GM12878 (cell line): ENCODE data around the gene ISCU. TPM values are rescaled to one million over a fixed set of nuclear protein-coding genes. Genes with fewer than 3 reads are reported as not detected.

Source experiments
- ATAC-seq: fragments of 200-7000 bp; cut with Tn5 transposase; 3 replicates; pipeline ENCODE4 v1.9.1; 2020; ENCODE audit warnings: mild to moderate bottlenecking, moderate library complexity
- BruUV-seq: library from RNA; stranded (reverse); fragments of 400-500 nt; replicated peaks from 2 replicates; lab custom pipeline; 2021; lab: Mats Ljungman, UMichigan
- CTCF ChIA-PET: fragments of 300-600 bp; sonication (Branson Sonifier 250); formaldehyde crosslinking; extraction: SDS; loops from one replicate; lab custom pipeline; 2021; ENCODE audit warnings: inconsistent platforms; lab: Yijun Ruan, JAX
- POLR2A ChIA-PET: fragments of 350-600 bp; formaldehyde crosslinking; extraction: SDS; loops from one replicate; lab custom pipeline; 2021; ENCODE audit warnings: inconsistent platforms; lab: Charles Lee
- RAD21 ChIA-PET: fragments of 300-600 bp; sonication (Branson Sonifier 250); formaldehyde crosslinking; loops from one replicate; lab custom pipeline; 2023; ENCODE audit warnings: antibody characterized with exemption; ENCODE audit not compliant: unreplicated experiment; lab: Charles Lee
- SMC1A ChIA-PET: fragments of 300-600 bp; sonication (Branson Sonifier 250); formaldehyde crosslinking; loops from one replicate; lab custom pipeline; 2023; ENCODE audit not compliant: unreplicated experiment, uncharacterized antibody; lab: Charles Lee
- DNase-seq: peaks from one replicate; pipeline ENCODE4 v3.0.0-alpha.2; 2011; ENCODE audit warnings: low read depth, low spot score
- FAIRE-seq: peaks from 3 replicates; lab custom pipeline; 2011; peaks lifted over from hg19 to GRCh38; lab: Jason Lieb, UNC
- H2AFZ ChIP-seq: 2 replicates; pipeline ENCODE4 v1.6.0; 2011; ENCODE audit warnings: low read depth, low read length, control low read depth; ENCODE audit not compliant: control insufficient read depth
- H3K27ac ChIP-seq: 2 replicates; pipeline ENCODE4 v1.5.1; 2011; ENCODE audit warnings: control low read depth; ENCODE audit not compliant: control insufficient read depth, insufficient read depth
- H3K27me3 ChIP-seq, 2 experiments: replicated peaks in 1 of 2; 2 replicates each; pipeline versions ENCODE4 v1.6.0 to v1.6.1; 2011; ENCODE audit warnings: low read length in 1 of 2; ENCODE audit not compliant: control insufficient read depth in 2 of 2, insufficient read depth in 2 of 2
- H3K36me3 ChIP-seq, 2 experiments: 2 replicates each; pipeline ENCODE4 v1.5.1; 2011; ENCODE audit warnings: low read length in 1 of 2; ENCODE audit not compliant: control insufficient read depth in 2 of 2, insufficient read depth in 2 of 2
- H3K4me1 ChIP-seq: 2 replicates; pipeline ENCODE4 v1.6.1; 2011; ENCODE audit warnings: mild to moderate bottlenecking, low read length, moderate library complexity, mixed read lengths; ENCODE audit not compliant: control insufficient read depth, insufficient read depth
- H3K4me2 ChIP-seq: 2 replicates; pipeline ENCODE4 v1.6.0; 2011; ENCODE audit warnings: control low read depth; ENCODE audit not compliant: control insufficient read depth, insufficient read depth
- H3K4me3 ChIP-seq: fragments of 200-600 bp; sonication (generic); 2 replicates; pipeline ENCODE4 v1.5.1; 2016
- H3K79me2 ChIP-seq: 2 replicates; pipeline ENCODE4 v1.6.0; 2011; ENCODE audit warnings: low read length; ENCODE audit not compliant: control insufficient read depth, insufficient read depth
- H3K9ac ChIP-seq: 2 replicates; pipeline ENCODE4 v1.8.0; 2011; ENCODE audit warnings: low read length, control low read depth, mixed read lengths; ENCODE audit not compliant: control insufficient read depth, insufficient read depth
- H3K9me3 ChIP-seq: replicated peaks from 3 replicates; pipeline ENCODE4 v1.5.1; 2011; ENCODE audit warnings: mild to moderate bottlenecking, low read length; ENCODE audit not compliant: control insufficient read depth, insufficient read depth
- H4K20me1 ChIP-seq: 2 replicates; pipeline ENCODE4 v1.6.0; 2011; ENCODE audit not compliant: control insufficient read depth, insufficient read depth
- NR2C1 ChIP-seq: fragments of 450-650 bp; IDR thresholded peaks from 2 replicates; pipeline ENCODE4 v1.6.1; 2017; ENCODE audit warnings: antibody characterized with exemption, mild to moderate bottlenecking, moderate library complexity
- RFX5 ChIP-seq: IDR thresholded peaks from 2 replicates; pipeline ENCODE4 v1.6.1; 2011; ENCODE audit warnings: low read depth, low read length, improper control_type of control experiment
- SMAD5 ChIP-seq: IDR thresholded peaks from 2 replicates; pipeline ENCODE4 v1.6.1; 2016; ENCODE audit warnings: antibody characterized with exemption, low read depth
- SRF ChIP-seq, 2 experiments: IDR thresholded peaks; 2 replicates each; pipeline ENCODE4 v1.6.1; 2011; ENCODE audit warnings: low read depth in 2 of 2, low read length in 2 of 2, mild to moderate bottlenecking in 1 of 2, moderate library complexity in 1 of 2
- WGBS: methylation state at CpG from one replicate; pipeline ENCODE4 v1.1.6; 2016; ENCODE audit warnings: low lambda C conversion rate; ENCODE audit not compliant: insufficient replicate concordance, insufficient coverage; ENCODE audit errors: missing lambda C conversion rate; 5-methylcytosine and 5-hydroxymethylcytosine counted together
- in situ Hi-C: fragments of 300-500 bp; cut with MboI; formaldehyde crosslinking; loops from 9 replicates; pipeline ENCODE4 v1.14.3; 2018; ENCODE audit warnings: mixed read lengths
- intact Hi-C: fragments of 100-400 bp; cut with micrococcal nuclease; formaldehyde crosslinking; loops from one replicate; pipeline ENCODE4 v1.14.2; 2022; ENCODE audit not compliant: unreplicated experiment
- polyA plus RNA-seq, 11 experiments: library from polyadenylated mRNA; depleted of rRNA in 4 of 11; unstranded in 6 of 11; stranded (reverse) in 5 of 11; fragments of >200 nt; fragmentation: Nextera tagmentation in 4 of 11; fragmentation: Illumina TruSeq in 1 of 11; extraction: Ambion mirVana in 4 of 11; extraction: Trizol in 1 of 11; gene quantifications; 1 replicate in 1 of 11; 2 replicates in 10 of 11; pipeline versions ENCODE4 v1.2.1 to v1.2.3, GENCODE V29; 2011 to 2016; ENCODE audit warnings: inconsistent platforms in 2 of 11, missing spikeins in 2 of 11, low read depth in 1 of 11
- total RNA-seq, 4 experiments: library from RNA; depleted of rRNA in 3 of 4; stranded (reverse); fragments of >200 nt in 3 of 4; fragmentation: Illumina TruSeq in 1 of 4; extraction: Trizol in 1 of 4; gene quantifications; 2 replicates each; pipeline versions ENCODE4 v1.2.1 to v1.2.3, GENCODE V29; 2013 to 2021
- TF ChIP-seq, protein P1 (sequence below): IDR thresholded peaks from 2 replicates; pipeline ENCODE4 v1.6.1; 2012; ENCODE audit warnings: low read depth, low read length, improper control_type of control experiment

ISCU gene
- total and polyA plus RNA-seq, 10 of the 15 experiments (the other 5 are each of a cell fraction or from before 2014, with no cell fraction given), result 32.8 to 260 (median 127) TPM

DNA sequence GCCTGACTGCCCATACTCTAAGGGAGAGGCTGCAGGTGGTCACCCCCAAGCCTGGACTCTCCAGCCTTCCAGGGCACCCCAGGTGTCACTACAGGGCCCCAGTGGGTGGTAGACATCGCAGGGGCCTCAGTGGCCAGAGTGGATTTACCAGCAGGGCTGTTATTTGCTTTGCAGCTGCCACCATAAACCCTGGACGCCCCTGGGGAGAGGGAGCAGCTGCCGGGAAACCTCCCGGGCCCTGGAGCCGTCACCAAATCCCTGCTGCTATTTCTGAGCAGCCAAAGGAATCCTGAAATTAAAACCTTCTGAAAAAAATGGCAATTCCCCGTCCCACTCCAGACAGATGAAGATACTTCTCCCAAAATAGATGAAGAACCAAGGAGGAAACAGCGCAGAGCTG, 21.6 kb downstream of the ISCU start:
- no peak for TF ChIP-seq SMAD5
- TF ChIP-seq SRF (IDR thresholded peaks at IDR 0.05; ENCODE audit: low read depth in 2 of 2, low read length in 2 of 2), result no peak
- no peak for TF ChIP-seq NR2C1
- TF ChIP-seq, protein P1, sequence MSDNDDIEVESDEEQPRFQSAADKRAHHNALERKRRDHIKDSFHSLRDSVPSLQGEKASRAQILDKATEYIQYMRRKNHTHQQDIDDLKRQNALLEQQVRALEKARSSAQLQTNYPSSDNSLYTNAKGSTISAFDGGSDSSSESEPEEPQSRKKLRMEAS, result no peak
- ChIA-PET RAD21 (no interaction called here), POLR2A (no interaction called here), SMC1A (interaction anchor here (2.8 kb wide), 1 partner anchor 8 kb away, joined by 8 read pairs; no protein-coding TSS in a partner anchor), CTCF (no interaction called here)
- in situ Hi-C loops (no loop called here), intact Hi-C loops (no loop called here)
- H3K9ac ChIP-seq, result no peak overlapping the region
- DNase-seq (no peak), FAIRE-seq (no peak), ATAC-seq (no peak)
- H3K4me1 ChIP-seq, result no peaks in the 10 kb centered on the region; the same call in 1 of the 2 replicates
- H3K79me2 ChIP-seq, result no peaks in the 10 kb centered on the region
- H3K4me3 ChIP-seq, result no peak overlapping the region
- no peak overlapping the region for H3K27ac ChIP-seq
- no peaks in the 10 kb centered on the region for H3K9me3 ChIP-seq
- no peaks in the 10 kb centered on the region for H4K20me1 ChIP-seq
- H2AFZ ChIP-seq, result no peak overlapping the region
- BruUV-seq, result no TSS peak
- no peak overlapping the region for H3K4me2 ChIP-seq
- H3K27me3 ChIP-seq, result no peaks in the 10 kb centered on the region
- 55% methylated on average over 7 of the region's 7 CpGs for WGBS
- H3K36me3 ChIP-seq, result no peaks in the 10 kb centered on the region

DNA sequence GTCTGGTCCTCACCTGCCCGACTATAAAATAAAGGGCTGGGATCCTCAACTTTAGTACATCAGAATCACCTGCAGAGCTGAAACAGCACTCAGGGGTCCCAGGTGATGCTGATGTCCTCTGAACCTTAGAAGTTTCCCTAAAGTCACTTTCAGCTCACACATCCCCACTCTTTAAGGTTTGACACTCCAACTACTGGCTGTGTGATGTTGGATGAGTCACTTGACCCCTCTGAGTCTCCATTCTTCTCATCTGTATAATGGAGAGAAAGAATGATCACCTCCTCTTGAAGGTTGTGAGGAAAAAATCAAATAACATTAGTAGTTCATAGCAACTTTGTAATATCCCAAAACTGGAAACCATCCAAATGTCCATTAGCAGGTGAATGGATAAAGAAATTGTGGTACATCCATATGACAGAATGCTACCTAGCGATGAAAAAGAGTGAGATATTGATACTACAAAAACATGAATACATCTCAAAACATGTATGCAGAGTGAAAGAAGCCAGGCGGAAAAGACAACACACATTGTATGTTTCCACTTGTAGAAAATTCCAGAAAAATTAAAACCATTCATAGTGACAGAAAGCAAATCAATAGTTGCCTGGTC, 22.2 kb downstream of the ISCU start:
- ChIA-PET POLR2A (interaction anchor here (0.6 kb wide), 1 partner anchor 62 kb away, joined by 4 read pairs; no protein-coding TSS in a partner anchor), RAD21 (interaction anchor here (0.6 kb wide), 1 partner anchor 507 kb away, joined by 3 read pairs; no protein-coding TSS in a partner anchor), SMC1A (interaction anchor here (2.8 kb wide), 1 partner anchor 8 kb away, joined by 8 read pairs; no protein-coding TSS in a partner anchor), CTCF (no interaction called here)
- 82% methylated on average over 3 of the region's 3 CpGs for WGBS
- FAIRE-seq, result no peak
- no peaks in the 10 kb centered on the region for H3K79me2 ChIP-seq
- BruUV-seq, result no TSS peak
- no peak overlapping the region for H2AFZ ChIP-seq
- TF ChIP-seq RFX5, result no peak
- no peak overlapping the region for H3K4me2 ChIP-seq
- no peak for ATAC-seq
- H3K27me3 ChIP-seq, result no peaks in the 10 kb centered on the region
- no peak for DNase-seq
- in situ Hi-C loops (no loop called here), intact Hi-C loops (no loop called here)
- no peaks in the 10 kb centered on the region for H3K9me3 ChIP-seq
- no peak overlapping the region for H3K4me3 ChIP-seq
- no peaks in the 10 kb centered on the region for H3K36me3 ChIP-seq
- no peak overlapping the region for H3K9ac ChIP-seq
- H3K4me1 ChIP-seq, result no peaks in the 10 kb centered on the region; the same call in 1 of the 2 replicates
- no peak overlapping the region for H3K27ac ChIP-seq
- H4K20me1 ChIP-seq, result no peaks in the 10 kb centered on the region
